BE2C (cell line): Measurements from ENCODE around the gene CSRNP3.

ENCODE experiments used
- DNase-seq: peaks from one replicate; pipeline ENCODE4 v3.0.0-alpha.2; 2020
- H3K27me3 ChIP-seq: fragments of 250-450 bp; sonication (Bioruptor Pico); 2 replicates; pipeline ENCODE4 v1.5.1; 2020; ENCODE audit warnings: mild to moderate bottlenecking
- H3K36me3 ChIP-seq: fragments of 250-450 bp; sonication (Bioruptor Pico); 2 replicates; pipeline ENCODE4 v1.5.1; 2020; ENCODE audit warnings: mild to moderate bottlenecking
- H3K4me1 ChIP-seq: fragments of 250-450 bp; sonication (Bioruptor Pico); 2 replicates; pipeline ENCODE4 v1.5.1; 2020
- H3K4me3 ChIP-seq: 2 replicates; pipeline ENCODE4 v1.5.1; 2011; ENCODE audit warnings: low read depth, low read length
- H3K9me3 ChIP-seq: fragments of 250-450 bp; sonication (Bioruptor Pico); 2 replicates; pipeline ENCODE4 v1.5.1; 2020
- CTCF ChIP-seq: IDR thresholded peaks from 2 replicates; pipeline ENCODE4 v1.5.1; 2012; ENCODE audit warnings: mild to moderate bottlenecking, low read depth, low read length

Gene CSRNP3

GRCh38 chr2:165549619-165550018, 80.1 kb downstream of the CSRNP3 start:
- Histone ChIP-seq H3K27me3 (no peaks in the 10 kb centered on the region), H3K4me1 (no peaks in the 10 kb centered on the region), H3K4me3 (no peak overlapping the region), H3K9me3 (no peaks in the 10 kb centered on the region), H3K36me3 (no peaks in the 10 kb centered on the region)
- no peak for TF ChIP-seq CTCF
- DNase-seq = no peak

GRCh38 chr2:165558832-165559231, 89.3 kb downstream of the CSRNP3 start:
- peaks cover 3% of the 10 kb centered on the region; the same call in 1 of the 2 replicates for H3K4me1 ChIP-seq
- no peaks in the 10 kb centered on the region for H3K36me3 ChIP-seq
- H3K27me3 ChIP-seq = no peaks in the 10 kb centered on the region
- no peaks in the 10 kb centered on the region for H3K9me3 ChIP-seq
- no peak for TF ChIP-seq CTCF
- DNase-seq = no peak
- H3K4me3 ChIP-seq = no peak overlapping the region

- no peak for DNase-seq
- Histone ChIP-seq H3K4me1 (peaks cover 3% of the 10 kb centered on the region; the same call in 1 of the 2 replicates), H3K9me3 (no peaks in the 10 kb centered on the region), H3K36me3 (no peaks in the 10 kb centered on the region), H3K4me3 (no peak overlapping the region), H3K27me3 (no peaks in the 10 kb centered on the region)
- no peak for TF ChIP-seq CTCF
Observed at GRCh38 chr2:165560377-165560988, 91.0 kb downstream of the CSRNP3 start.

- no peak for DNase-seq
- Histone ChIP-seq H3K27me3 (no peaks in the 10 kb centered on the region), H3K4me1 (peaks cover 3% of the 10 kb centered on the region; the same call in 1 of the 2 replicates), H3K4me3 (no peak overlapping the region), H3K36me3 (no peaks in the 10 kb centered on the region), H3K9me3 (no peaks in the 10 kb centered on the region)
- TF ChIP-seq CTCF = no peak
Observed at GRCh38 chr2:165561516-165561915, 92.0 kb downstream of the CSRNP3 start.

- no peaks in the 10 kb centered on the region for H3K36me3 ChIP-seq
- TF ChIP-seq CTCF = no peak
- no peaks in the 10 kb centered on the region for H3K9me3 ChIP-seq
- peaks cover 3% of the 10 kb centered on the region; the same call in 1 of the 2 replicates for H3K4me1 ChIP-seq
- H3K27me3 ChIP-seq = no peaks in the 10 kb centered on the region
- H3K4me3 ChIP-seq = no peak overlapping the region
- DNase-seq = no peak
Observed at GRCh38 chr2:165562233-165562632, 92.7 kb downstream of the CSRNP3 start.

- Histone ChIP-seq H3K27me3 (no peaks in the 10 kb centered on the region), H3K4me3 (no peak overlapping the region), H3K9me3 (no peaks in the 10 kb centered on the region), H3K4me1 (peaks cover 2% of the 10 kb centered on the region; the same call in 1 of the 2 replicates), H3K36me3 (no peaks in the 10 kb centered on the region)
- DNase-seq = no peak
- peak; percentile 43 for TF ChIP-seq CTCF
Observed at GRCh38 chr2:165563468-165564225, 94.1 kb downstream of the CSRNP3 start.
